NCI-H446 (cell line): ENCODE data around the gene TRAF3IP1.

Experiments used
- DNase-seq, 2 experiments: peaks; one replicate each; lab custom pipeline; 2025; lab: John Stamatoyannopoulos, UW

Gene TRAF3IP1

GRCh38 chr2:238449241-238449640 is 128.9 kb downstream of the TRAF3IP1 start:
- no peak for DNase-seq

GRCh38 chr2:238449909-238450417 is 129.6 kb downstream of the TRAF3IP1 start:
- no peak for DNase-seq

GRCh38 chr2:238450440-238450861 is 130.1 kb downstream of the TRAF3IP1 start:
- no peak for DNase-seq
